GM15510 (cell line): ENCODE measurements around the gene SLCO1B3.

ENCODE experiments used
- POLR2A ChIP-seq: IDR thresholded peaks from 3 replicates; pipeline ENCODE4 v1.6.1; 2011; ENCODE audit warnings: borderline replicate concordance; ENCODE audit not compliant: insufficient read length; ENCODE audit errors: extremely low read depth

SLCO1B3 gene, protein sequence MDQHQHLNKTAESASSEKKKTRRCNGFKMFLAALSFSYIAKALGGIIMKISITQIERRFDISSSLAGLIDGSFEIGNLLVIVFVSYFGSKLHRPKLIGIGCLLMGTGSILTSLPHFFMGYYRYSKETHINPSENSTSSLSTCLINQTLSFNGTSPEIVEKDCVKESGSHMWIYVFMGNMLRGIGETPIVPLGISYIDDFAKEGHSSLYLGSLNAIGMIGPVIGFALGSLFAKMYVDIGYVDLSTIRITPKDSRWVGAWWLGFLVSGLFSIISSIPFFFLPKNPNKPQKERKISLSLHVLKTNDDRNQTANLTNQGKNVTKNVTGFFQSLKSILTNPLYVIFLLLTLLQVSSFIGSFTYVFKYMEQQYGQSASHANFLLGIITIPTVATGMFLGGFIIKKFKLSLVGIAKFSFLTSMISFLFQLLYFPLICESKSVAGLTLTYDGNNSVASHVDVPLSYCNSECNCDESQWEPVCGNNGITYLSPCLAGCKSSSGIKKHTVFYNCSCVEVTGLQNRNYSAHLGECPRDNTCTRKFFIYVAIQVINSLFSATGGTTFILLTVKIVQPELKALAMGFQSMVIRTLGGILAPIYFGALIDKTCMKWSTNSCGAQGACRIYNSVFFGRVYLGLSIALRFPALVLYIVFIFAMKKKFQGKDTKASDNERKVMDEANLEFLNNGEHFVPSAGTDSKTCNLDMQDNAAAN

DNA sequence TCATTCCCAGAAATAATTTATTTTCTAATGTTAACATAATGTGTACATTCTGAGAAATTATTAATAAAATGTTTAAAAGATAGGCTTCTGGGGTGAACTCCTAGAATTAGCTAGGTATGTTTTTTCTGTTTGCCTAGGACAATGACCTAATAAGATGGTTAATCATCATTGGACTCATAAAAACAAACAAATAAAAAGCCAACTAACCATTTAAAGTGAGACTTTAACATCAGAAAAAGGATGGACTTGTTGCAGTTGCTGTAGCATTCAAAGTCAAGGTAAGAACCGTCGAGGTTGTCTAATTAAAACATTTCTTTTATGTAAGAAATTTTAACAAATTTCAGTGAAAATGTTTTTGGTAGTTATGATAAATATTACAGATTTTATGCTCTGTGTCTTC is at the start of gene SLCO1B3:
SLCO1B3 (plus strand) TSS at position 219 of the 400 bp plus-strand sequence. CDS start 5,034 bp downstream, outside the sequence.
- no peak for TF ChIP-seq POLR2A

DNA sequence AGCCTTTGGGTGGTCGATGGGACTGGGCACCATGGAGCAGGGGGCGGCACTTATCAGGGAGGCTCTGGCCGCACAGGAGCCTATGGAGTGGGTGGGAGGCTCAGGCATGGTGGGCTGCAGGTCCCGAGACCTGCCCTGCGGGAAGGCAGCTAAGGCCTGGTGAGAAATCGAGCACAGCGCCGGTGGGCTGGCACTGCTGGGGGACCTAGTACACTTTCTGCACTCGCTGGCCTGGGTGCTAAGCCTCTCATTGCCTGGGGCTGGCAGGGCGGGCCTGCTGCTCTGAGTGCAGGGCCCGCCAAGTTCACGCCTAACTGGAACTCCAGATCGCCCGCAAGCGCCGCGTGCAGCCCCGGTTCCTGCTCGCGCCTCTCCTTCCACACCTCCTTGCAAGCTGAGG is 33.1 kb upstream of the SLCO1B3 start:
- no peak for TF ChIP-seq POLR2A

DNA sequence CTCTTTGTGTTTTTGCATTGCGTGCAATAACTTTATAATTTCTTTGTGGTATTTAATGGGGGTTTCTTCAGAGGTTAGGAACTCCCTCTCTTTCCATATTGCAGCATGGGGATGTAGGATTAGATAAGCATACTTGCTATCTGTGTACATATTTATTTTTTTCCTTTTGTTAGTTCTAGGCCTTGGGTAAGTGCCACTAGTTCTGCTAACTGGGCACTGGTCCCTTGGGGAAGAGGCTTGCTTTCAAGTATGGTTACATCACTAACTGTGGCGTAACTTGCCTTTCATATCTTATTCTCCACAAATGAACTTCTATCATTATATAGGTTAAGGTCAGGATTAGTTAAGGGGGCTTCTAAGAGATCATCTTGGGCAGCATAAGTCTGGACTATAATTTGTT is 31.5 kb upstream of the SLCO1B3 start:
- TF ChIP-seq POLR2A = no peak

DNA sequence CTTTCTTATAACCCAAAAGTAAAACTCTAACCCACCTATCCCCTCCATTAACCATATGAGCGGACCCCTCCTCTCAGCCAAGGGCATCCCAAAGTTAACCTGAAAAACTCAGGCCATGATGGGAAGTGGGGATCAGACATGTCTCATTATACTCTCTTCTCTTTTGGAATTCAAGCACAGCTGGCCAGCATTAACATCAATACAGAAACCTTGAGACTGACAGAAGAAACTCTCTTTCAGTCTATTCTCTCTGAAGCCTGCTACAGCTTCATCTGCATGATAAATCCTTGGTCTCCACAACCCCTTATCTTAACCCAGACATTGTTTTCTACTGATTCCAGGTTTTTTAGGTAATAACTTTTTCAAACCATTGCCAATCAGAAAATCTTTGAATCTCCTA is 17.5 kb upstream of the SLCO1B3 start:
- TF ChIP-seq POLR2A = no peak

DNA sequence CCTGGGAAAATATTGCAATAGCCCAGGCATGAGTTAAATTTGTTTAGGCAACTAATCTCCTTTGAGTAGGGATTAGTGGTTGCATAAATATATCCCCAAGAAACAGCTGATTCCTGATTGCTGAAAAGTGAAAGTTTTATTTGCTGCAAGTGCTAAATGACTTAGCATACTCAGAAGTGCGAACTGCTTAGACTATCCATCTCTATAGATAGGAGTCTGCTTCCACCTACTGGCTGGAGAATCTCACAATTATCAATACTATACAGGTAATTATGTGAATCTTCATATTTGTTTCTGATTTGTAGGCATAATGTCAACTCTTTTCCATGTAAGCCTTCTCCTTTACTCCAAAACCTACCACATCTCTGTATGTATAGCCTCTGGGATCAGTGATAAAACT is 12.0 kb upstream of the SLCO1B3 start:
- no peak for TF ChIP-seq POLR2A

DNA sequence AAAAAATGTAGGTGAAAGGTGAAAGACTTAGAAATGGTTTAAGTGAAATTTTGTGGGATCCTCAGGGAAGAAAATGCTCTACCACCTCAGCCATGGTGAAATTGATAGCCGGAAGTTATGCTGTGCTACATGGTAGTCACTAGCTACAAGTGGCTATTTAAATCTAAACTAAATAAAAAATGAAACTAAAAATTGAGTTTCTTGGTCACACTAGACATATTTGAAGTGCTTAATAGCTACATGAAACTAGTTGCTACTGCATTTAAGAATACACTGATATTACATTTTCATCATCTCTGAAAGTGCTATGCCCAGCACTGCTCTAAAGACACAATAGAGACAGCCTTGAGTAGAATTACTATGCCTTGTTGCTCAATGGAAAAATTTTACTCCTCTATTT is 10.3 kb upstream of the SLCO1B3 start:
- no peak for TF ChIP-seq POLR2A

DNA sequence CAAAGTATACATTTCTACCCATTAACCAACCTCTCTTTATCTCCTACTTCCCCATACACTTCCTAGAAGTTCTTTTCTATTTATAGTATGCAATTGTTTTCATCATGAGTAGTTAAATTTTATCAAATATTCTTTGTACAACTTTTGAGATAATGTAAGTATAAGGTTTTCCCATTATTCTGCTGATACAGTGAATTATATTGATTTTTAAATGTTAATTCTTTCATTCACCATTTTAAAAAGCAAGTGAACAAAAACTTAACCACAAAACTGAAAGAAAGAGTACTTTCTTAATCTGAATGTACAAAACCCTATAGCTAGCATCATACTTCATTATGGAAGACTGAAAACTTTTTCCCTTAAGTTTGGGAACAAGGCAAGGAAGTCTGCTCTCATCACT is 9.5 kb upstream of the SLCO1B3 start:
- TF ChIP-seq POLR2A = no peak

DNA sequence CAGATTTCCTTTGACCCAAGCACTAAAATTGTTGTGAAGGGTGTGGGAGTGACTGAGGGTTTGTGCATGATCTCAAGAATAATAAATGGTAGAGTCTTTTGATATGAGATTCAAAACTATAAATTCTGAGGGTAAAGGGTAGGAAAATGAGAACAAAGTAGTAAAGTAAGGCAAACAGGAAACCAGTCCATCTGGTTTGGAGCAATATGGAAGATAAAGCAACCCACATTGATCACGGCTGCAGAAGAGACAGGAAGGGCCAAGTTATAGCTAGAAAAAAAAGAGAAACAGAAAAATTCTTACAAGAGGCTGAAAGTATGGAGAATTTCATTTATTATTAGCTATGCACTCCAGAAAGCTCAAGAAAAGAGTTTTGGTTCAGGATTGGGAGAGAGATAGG is 4.6 kb upstream of the SLCO1B3 start:
- TF ChIP-seq POLR2A = no peak

DNA sequence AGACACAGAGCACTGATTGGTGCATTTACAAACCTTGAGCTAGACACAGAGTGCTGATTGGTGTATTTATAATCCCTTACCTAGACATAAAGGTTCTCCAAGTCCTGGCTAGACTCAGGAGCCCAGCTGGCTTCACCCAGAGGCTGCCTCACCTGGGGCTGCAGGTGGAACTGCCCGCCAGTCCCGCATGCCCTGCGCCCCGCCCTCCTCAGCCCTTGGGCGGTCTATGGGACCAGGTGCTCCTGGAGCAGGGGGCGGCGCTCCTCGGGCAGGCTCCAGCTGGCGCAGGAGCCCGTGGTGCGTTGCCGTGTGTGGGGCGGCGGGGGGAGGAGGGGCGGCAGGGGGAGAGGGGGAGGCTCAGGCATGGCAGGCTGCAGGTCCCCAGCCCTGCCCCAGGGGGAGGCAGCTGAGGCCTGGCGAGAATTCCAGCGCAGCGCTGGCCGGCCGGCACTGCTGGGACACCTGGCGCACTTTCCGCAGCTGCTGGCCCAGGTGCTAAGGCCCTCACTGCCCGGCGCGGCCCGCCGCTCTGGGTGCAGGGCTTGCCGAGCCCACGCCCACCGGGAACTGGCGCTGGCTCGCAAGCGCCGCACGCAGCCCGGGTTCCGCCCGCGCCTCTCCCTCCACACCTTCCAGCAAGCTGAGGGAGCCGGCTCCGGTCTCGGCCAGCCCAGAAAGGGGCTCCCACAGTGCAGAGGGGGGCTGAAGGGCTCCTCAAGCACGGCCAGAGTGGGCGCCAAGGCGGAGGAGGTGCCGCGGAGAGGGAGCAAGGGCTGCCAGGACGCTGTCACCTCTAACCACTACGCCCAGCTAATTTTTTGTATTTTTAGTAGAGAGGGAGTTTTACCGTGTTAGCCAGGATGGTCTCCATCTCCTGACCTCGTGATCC is 3.1 kb upstream of the SLCO1B3 start:
- no peak for TF ChIP-seq POLR2A

DNA sequence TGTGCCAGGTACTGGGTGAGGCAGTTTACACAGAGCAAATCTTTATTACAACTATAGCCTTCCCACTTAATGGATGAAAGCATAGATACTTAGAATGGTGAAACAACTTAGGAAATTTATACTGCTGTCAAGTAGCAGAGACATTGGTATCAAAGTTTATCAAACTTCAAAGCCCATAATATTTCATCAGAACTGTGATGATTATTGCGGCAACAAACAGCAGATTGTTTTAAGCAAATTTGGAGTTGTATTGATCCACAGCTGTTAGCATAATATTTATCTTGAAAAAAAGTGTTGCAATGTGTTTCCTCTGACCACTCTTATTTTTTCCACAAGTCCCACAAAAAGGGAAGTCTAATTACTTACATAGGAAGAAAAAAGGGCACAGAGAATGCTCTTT is 2.0 kb upstream of the SLCO1B3 start:
- no peak for TF ChIP-seq POLR2A

DNA sequence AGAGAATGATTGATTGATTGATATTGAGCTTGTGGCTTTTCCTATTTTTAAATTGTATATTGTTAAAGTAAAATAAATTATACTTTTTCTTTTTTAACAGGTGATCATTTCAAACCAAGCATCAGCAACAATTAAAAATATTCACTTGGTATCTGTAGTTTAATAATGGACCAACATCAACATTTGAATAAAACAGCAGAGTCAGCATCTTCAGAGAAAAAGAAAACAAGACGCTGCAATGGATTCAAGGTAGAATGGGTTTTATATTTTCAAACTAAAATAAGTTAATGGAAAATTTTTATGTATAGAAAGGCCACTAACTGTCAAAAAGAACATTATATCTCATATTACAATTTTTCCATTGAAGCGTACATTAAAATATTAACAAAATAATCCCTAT is 5.1 kb downstream of the SLCO1B3 start:
- no peak for TF ChIP-seq POLR2A

DNA sequence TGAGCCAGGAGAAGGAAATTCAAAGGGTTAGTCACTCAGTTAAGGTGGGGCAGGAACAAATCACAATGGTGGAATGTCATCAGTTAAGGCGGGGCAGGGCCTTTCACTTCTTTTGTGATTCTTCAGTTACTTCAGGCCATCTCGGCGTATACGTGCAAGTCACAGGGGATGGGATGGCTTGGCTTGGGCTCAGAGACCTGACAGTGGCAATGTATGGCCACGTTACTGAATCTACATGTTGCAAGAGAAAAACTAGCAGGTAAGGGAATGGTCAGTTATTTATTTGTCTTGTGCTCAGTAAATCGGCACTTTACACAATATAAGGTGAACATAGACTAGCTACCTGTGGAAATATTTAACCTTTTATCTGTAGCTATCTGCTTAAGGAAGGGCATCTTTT is 11.9 kb downstream of the SLCO1B3 start:
- no peak for TF ChIP-seq POLR2A

DNA sequence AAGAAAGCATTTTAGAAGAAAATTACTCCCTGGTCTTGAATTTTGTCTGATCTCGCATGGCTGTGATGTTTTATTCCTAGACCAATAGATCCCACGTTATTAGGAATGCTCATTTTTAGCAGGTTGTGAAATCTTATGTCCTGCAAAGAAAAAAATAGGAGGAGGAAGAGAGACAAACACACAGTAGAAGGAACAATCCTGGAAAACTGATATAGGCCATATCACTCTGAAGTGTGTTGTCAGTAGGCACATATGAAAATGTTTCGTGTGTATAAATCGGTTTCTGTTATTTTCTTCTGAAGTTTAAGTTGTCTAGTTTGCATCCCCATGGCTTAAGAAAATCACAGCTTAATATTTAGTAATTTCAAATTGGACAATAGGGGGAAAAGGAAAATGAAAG is 12.4 kb downstream of the SLCO1B3 start:
- no peak for TF ChIP-seq POLR2A

DNA sequence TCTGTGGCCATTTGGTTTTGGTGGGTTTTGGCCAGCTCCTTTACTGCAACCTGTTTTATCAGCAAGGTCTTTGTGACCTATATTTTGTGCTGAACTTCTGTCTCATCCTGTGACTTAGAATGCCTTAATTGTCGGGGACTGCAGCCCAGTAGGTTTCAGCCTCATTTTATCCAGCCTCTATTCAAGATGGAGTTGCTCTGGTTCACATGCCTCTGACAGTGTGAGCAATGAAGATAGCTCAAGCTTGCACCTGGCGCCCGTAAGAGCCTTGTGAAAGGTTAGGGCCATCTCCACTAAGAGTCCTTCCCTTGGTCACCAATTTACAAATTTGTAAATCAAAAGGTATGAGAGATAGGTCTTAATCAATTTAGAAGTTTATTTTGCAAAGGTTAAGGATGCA is 19.4 kb downstream of the SLCO1B3 start:
- no peak for TF ChIP-seq POLR2A

DNA sequence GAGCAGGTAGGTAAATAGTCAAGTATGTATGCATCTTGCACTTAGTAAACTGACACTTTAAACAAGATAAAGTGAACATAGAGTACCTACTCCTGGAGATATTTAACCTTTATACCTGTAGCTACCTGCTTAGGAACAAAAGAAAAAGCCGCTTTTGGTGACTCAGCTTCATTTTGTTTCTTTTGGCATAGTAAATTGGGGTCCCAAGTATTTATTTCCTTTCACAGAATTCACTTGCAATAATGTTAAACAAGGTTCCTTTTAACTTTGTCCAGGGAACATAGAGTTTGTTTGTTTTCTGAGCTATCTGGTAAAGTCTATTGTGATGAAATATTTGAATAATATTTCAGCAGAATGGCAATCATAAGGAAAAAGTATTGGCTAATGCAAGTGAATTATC is 20.0 kb downstream of the SLCO1B3 start:
- no peak for TF ChIP-seq POLR2A
